HCT116 (cell line): ENCODE results near the gene DNAJC3. TPM values are rescaled to one million over a fixed set of nuclear protein-coding genes. Genes with fewer than 3 reads are reported as not detected.

Source experiments
- ATAC-seq: fragments of 200-7000 bp; cut with Tn5 transposase; 2 replicates; pipeline ENCODE4 v1.9.1; 2020; ENCODE audit warnings: mild to moderate bottlenecking, moderate library complexity
- BruUV-seq: library from RNA; stranded (reverse); fragments of 400-500 nt; replicated peaks from 2 replicates; lab custom pipeline; 2021; lab: Mats Ljungman, UMichigan
- CTCF ChIA-PET: fragments of 300-600 bp; sonication (Branson Sonifier 250); formaldehyde crosslinking; loops from one replicate; lab custom pipeline; 2021; ENCODE audit warnings: antibody characterized with exemption; lab: Charles Lee
- POLR2A ChIA-PET: fragments of 300-600, 350-600 bp; sonication (Branson Sonifier 250); formaldehyde crosslinking; loops from one replicate; lab custom pipeline; 2021; ENCODE audit warnings: antibody characterized with exemption; lab: Charles Lee
- RAD21 ChIA-PET, 2 experiments: fragments of 300-600 bp; sonication (Branson Sonifier 250); formaldehyde crosslinking; loops; one replicate each; lab custom pipeline; 2023; ENCODE audit warnings: low total read pairs in 2 of 2; ENCODE audit not compliant: uncharacterized antibody in 2 of 2, unreplicated experiment in 2 of 2, low non-redundant PET in 1 of 2; lab: Charles Lee
- DNase-seq: peaks from one replicate; pipeline ENCODE4 v3.0.0-alpha.2; 2010; ENCODE audit warnings: low read depth, low spot score
- H2AFZ ChIP-seq: fragments of 200-600 bp; shearing (Covaris generic), sonication (generic); 2 replicates; pipeline ENCODE4 v1.6.1; 2017; ENCODE audit warnings: low read depth, mixed run types, mixed read lengths, antibody characterized with exemption, low read length; ENCODE audit not compliant: poor library complexity, severe bottlenecking
- H3K27ac ChIP-seq: 2 replicates; pipeline ENCODE4 v1.5.1; 2012; ENCODE audit warnings: low read depth, low read length
- H3K27me3 ChIP-seq: fragments of 200-600 bp; sonication (generic); 2 replicates; pipeline ENCODE4 v1.6.1; 2016; ENCODE audit warnings: mixed run types, low read length, mixed read lengths; ENCODE audit not compliant: insufficient read depth
- H3K36me3 ChIP-seq, 2 experiments: fragments of 200-500 bp in 1 of 2; fragments of 200-600 bp in 1 of 2; sonication (Bioruptor generic) in 1 of 2; sonication (generic) in 1 of 2; 2 replicates each; pipeline versions ENCODE4 v1.5.1 to v1.6.1; 2014 to 2016; ENCODE audit warnings: low read length in 2 of 2, inconsistent platforms in 1 of 2, mixed read lengths in 1 of 2, mixed run types in 1 of 2; ENCODE audit not compliant: insufficient read depth in 2 of 2, control insufficient read depth in 1 of 2
- H3K4me1 ChIP-seq, 2 experiments: fragments of 200-600 bp in 1 of 2; sonication (generic) in 1 of 2; 2 replicates each; pipeline versions ENCODE4 v1.5.1 to v1.6.1; 2012 to 2017; ENCODE audit warnings: low read length in 2 of 2, inconsistent platforms in 1 of 2, mild to moderate bottlenecking in 1 of 2, mixed read lengths in 1 of 2, mixed run types in 1 of 2, moderate library complexity in 1 of 2; ENCODE audit not compliant: insufficient read depth in 2 of 2, control insufficient read depth in 1 of 2
- H3K4me2 ChIP-seq: fragments of 200-600 bp; sonication (generic); 2 replicates; pipeline ENCODE4 v1.6.1; 2017; ENCODE audit warnings: mixed run types, low read length, mixed read lengths
- H3K4me3 ChIP-seq, 2 experiments: fragments of 200-600 bp in 1 of 2; sonication (generic) in 1 of 2; replicated peaks in 1 of 2; 2 replicates each; pipeline ENCODE4 v1.5.1; 2011 to 2016; ENCODE audit warnings: low read length in 2 of 2, control low read depth in 1 of 2, low read depth in 1 of 2, mild to moderate bottlenecking in 1 of 2, mixed read lengths in 1 of 2, mixed run types in 1 of 2
- H3K79me2 ChIP-seq: fragments of 200-600 bp; sonication (generic); 2 replicates; pipeline ENCODE4 v1.6.1; 2017; ENCODE audit warnings: mild to moderate bottlenecking, mixed run types, low read length, moderate library complexity, mixed read lengths; ENCODE audit not compliant: insufficient read depth
- H3K9ac ChIP-seq: fragments of 200-600 bp; sonication (generic); 2 replicates; pipeline ENCODE4 v1.6.1; 2016; ENCODE audit warnings: low read length, mixed read lengths
- H3K9me2 ChIP-seq: fragments of 200-600 bp; sonication (generic), shearing (Covaris generic); 2 replicates; pipeline ENCODE4 v1.6.1; 2017; ENCODE audit warnings: mixed run types, mild to moderate bottlenecking, moderate library complexity; ENCODE audit not compliant: insufficient read depth
- H3K9me3 ChIP-seq, 2 experiments: fragments of 200-500 bp in 1 of 2; fragments of 200-600 bp in 1 of 2; sonication (Bioruptor generic) in 1 of 2; sonication (generic) in 1 of 2; 2 replicates each; pipeline ENCODE4 v1.6.1; 2014 to 2017; ENCODE audit warnings: low read length in 2 of 2, mixed read lengths in 2 of 2, inconsistent platforms in 1 of 2, low read depth in 1 of 2, mild to moderate bottlenecking in 1 of 2, mixed run types in 1 of 2, moderate library complexity in 1 of 2; ENCODE audit not compliant: control insufficient read depth in 1 of 2, insufficient read depth in 1 of 2
- H4K20me1 ChIP-seq: fragments of 200-600 bp; sonication (generic), shearing (Covaris generic); 2 replicates; pipeline ENCODE4 v1.6.1; 2017; ENCODE audit warnings: mixed run types, mild to moderate bottlenecking, moderate library complexity; ENCODE audit not compliant: insufficient read depth
- ELF1 ChIP-seq: IDR thresholded peaks from 2 replicates; pipeline ENCODE4 v1.6.1; 2012; ENCODE audit warnings: low read depth, borderline replicate concordance
- EZH2 ChIP-seq: fragments of 200-600 bp; sonication (generic); IDR thresholded peaks from 2 replicates; pipeline ENCODE4 v1.6.1; 2017; ENCODE audit warnings: antibody characterized with exemption, mixed run types
- EZH2phosphoT487 ChIP-seq: fragments of 200-600 bp; IDR thresholded peaks from 2 replicates; pipeline ENCODE4 v1.6.1; 2018; ENCODE audit warnings: antibody characterized with exemption, borderline replicate concordance
- FOSL1 ChIP-seq: IDR thresholded peaks from 2 replicates; pipeline ENCODE4 v1.6.1; 2012; ENCODE audit warnings: low read depth
- MAX ChIP-seq: IDR thresholded peaks from 2 replicates; pipeline ENCODE4 v1.6.1; 2012
- POLR2AphosphoS5 ChIP-seq: IDR thresholded peaks from 2 replicates; pipeline ENCODE4 v1.6.1; 2011; ENCODE audit warnings: mild to moderate bottlenecking, low read depth, low read length, moderate library complexity
- RAD21 ChIP-seq: IDR thresholded peaks from 2 replicates; pipeline ENCODE4 v1.6.1; 2012; ENCODE audit warnings: low read depth, mild to moderate bottlenecking
- SIN3A ChIP-seq: IDR thresholded peaks from 2 replicates; pipeline ENCODE4 v1.6.1; 2012; ENCODE audit warnings: low read depth
- SP1 ChIP-seq: IDR thresholded peaks from 2 replicates; pipeline ENCODE4 v1.6.1; 2012; ENCODE audit warnings: low read depth
- YY1 ChIP-seq: IDR thresholded peaks from 2 replicates; pipeline ENCODE4 v1.6.1; 2011; ENCODE audit warnings: low read length, low read depth, moderate library complexity, mild to moderate bottlenecking; ENCODE audit not compliant: insufficient replicate concordance; ENCODE audit errors: extremely low read depth
- ZNF274 ChIP-seq: fragments of 200-500 bp; sonication (Bioruptor generic); IDR thresholded peaks from 2 replicates; pipeline ENCODE4 v1.6.1; 2014; ENCODE audit warnings: mild to moderate bottlenecking, low read depth, low read length, inconsistent platforms
- intact Hi-C: fragments of 100-400 bp; cut with micrococcal nuclease; formaldehyde crosslinking; loops from 2 replicates; pipeline ENCODE4 v1.10.0; 2022
- total RNA-seq: library from RNA; stranded (reverse); gene quantifications from one replicate; pipeline ENCODE4 v1.2.1, GENCODE V29; 2021; ENCODE audit not compliant: unreplicated experiment
- TF ChIP-seq, protein P1 (sequence below): IDR thresholded peaks from 2 replicates; pipeline ENCODE4 v1.6.1; 2011; ENCODE audit warnings: mild to moderate bottlenecking, low read length, moderate library complexity; ENCODE audit not compliant: insufficient replicate concordance; ENCODE audit errors: extremely low read depth
- TF ChIP-seq, protein P2 (sequence below): IDR thresholded peaks from 2 replicates; pipeline ENCODE4 v1.6.1; 2012
- TF ChIP-seq, protein P3 (sequence below), 3 experiments: fragments of 200-600 bp in 1 of 3; sonication (generic) in 1 of 3; IDR thresholded peaks in 2 of 3; conservative IDR thresholded peaks in 1 of 3; 2 replicates each; pipeline ENCODE4 v1.5.1; 2012 to 2017; ENCODE audit warnings: low read depth in 2 of 3, low read length in 2 of 3, antibody characterized with exemption in 1 of 3, borderline replicate concordance in 1 of 3, control low read depth in 1 of 3, mild to moderate bottlenecking in 1 of 3, mixed read lengths in 1 of 3, mixed run types in 1 of 3, moderate library complexity in 1 of 3; ENCODE audit not compliant: insufficient read depth in 1 of 3
- TF ChIP-seq, protein P4 (sequence below): IDR thresholded peaks from 2 replicates; pipeline ENCODE4 v1.6.1; 2012; ENCODE audit warnings: low read depth

The DNAJC3 gene
- total RNA-seq, 1 experiment from 2014 or later, result 28.5 TPM

DNA sequence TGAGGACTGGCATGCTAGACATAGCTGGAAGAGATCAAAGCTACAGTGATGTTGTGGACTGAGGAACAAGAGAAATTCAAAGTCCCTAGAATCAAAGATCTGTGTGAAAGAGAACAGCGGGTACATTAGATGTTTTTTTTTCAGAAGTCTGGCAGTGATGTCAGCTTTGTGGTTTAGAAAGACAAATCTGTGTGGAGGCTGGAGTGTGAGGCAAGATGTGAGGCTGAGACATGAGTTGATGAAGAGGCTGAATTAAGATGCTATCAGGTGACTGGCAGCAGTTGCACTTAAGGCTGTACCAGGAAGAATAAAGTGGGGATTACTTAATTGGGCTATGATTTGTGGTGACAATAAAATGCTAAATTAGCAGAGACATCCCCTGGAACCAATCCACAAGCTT, 46.5 kb downstream of the DNAJC3 start (continued):
- TF ChIP-seq POLR2AphosphoS5 (no peak), RAD21 (no peak), ELF1 (no peak), YY1 (no peak), SIN3A (no peak)
- TF ChIP-seq, protein P1, sequence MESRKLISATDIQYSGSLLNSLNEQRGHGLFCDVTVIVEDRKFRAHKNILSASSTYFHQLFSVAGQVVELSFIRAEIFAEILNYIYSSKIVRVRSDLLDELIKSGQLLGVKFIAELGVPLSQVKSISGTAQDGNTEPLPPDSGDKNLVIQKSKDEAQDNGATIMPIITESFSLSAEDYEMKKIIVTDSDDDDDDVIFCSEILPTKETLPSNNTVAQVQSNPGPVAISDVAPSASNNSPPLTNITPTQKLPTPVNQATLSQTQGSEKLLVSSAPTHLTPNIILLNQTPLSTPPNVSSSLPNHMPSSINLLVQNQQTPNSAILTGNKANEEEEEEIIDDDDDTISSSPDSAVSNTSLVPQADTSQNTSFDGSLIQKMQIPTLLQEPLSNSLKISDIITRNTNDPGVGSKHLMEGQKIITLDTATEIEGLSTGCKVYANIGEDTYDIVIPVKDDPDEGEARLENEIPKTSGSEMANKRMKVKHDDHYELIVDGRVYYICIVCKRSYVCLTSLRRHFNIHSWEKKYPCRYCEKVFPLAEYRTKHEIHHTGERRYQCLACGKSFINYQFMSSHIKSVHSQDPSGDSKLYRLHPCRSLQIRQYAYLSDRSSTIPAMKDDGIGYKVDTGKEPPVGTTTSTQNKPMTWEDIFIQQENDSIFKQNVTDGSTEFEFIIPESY, result no peak
- TF ChIP-seq, all 23 proteins: peak for 0

DNA sequence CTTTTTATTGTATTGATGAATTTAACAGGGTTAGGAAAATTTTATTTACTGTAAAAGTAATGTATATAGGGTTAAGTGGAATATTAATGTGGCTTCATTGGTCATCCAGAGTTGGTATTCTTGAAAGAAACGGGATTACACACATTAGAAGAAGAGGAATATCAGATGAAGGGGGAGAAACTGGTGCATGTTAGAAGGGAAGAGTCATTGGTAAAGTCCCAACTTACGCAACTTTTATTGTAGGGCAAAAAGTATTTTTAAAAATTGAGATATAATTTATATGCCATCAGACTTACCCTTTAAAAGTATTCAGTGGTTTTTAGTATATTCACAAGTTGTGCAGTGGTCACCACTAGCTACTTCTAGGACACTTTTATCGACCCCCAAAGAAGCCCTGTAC, 47.3 kb downstream of the DNAJC3 start:
- no TSS peak for BruUV-seq
- Histone ChIP-seq H3K79me2 (no peaks in the 10 kb centered on the region), H3K36me3 (no peaks in the 10 kb centered on the region), H3K4me1 (no peaks in the 10 kb centered on the region), H3K27me3 (no peaks in the 10 kb centered on the region), H3K9ac (no peak overlapping the region), H3K27ac (no peak overlapping the region), H2AFZ (no peak overlapping the region), H3K4me3 (no peak overlapping the region), H3K4me2 (no peak overlapping the region), H4K20me1 (no peaks in the 10 kb centered on the region), H3K9me3 (no peaks in the 10 kb centered on the region), H3K9me2 (no peaks in the 10 kb centered on the region)
- TF ChIP-seq, protein P2, sequence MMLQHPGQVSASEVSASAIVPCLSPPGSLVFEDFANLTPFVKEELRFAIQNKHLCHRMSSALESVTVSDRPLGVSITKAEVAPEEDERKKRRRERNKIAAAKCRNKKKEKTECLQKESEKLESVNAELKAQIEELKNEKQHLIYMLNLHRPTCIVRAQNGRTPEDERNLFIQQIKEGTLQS, result no peak
- TF ChIP-seq FOSL1, result no peak
- TF ChIP-seq, protein P1, result no peak
- no peak for TF ChIP-seq EZH2
- no peak for TF ChIP-seq MAX
- TF ChIP-seq EZH2phosphoT487, result no peak
- TF ChIP-seq ZNF274, result no peak
- TF ChIP-seq, protein P3, sequence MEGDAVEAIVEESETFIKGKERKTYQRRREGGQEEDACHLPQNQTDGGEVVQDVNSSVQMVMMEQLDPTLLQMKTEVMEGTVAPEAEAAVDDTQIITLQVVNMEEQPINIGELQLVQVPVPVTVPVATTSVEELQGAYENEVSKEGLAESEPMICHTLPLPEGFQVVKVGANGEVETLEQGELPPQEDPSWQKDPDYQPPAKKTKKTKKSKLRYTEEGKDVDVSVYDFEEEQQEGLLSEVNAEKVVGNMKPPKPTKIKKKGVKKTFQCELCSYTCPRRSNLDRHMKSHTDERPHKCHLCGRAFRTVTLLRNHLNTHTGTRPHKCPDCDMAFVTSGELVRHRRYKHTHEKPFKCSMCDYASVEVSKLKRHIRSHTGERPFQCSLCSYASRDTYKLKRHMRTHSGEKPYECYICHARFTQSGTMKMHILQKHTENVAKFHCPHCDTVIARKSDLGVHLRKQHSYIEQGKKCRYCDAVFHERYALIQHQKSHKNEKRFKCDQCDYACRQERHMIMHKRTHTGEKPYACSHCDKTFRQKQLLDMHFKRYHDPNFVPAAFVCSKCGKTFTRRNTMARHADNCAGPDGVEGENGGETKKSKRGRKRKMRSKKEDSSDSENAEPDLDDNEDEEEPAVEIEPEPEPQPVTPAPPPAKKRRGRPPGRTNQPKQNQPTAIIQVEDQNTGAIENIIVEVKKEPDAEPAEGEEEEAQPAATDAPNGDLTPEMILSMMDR (IDR thresholded peaks at IDR 0.05 in 2 of 3, conservative IDR thresholded peaks at IDR 0.05 in 1 of 3; ENCODE audit: borderline replicate concordance in 1 of 3, insufficient read depth in 1 of 3, low read depth in 2 of 3, low read length in 2 of 3), result no peak
- TF ChIP-seq SP1, result no peak
- TF ChIP-seq, protein P4, sequence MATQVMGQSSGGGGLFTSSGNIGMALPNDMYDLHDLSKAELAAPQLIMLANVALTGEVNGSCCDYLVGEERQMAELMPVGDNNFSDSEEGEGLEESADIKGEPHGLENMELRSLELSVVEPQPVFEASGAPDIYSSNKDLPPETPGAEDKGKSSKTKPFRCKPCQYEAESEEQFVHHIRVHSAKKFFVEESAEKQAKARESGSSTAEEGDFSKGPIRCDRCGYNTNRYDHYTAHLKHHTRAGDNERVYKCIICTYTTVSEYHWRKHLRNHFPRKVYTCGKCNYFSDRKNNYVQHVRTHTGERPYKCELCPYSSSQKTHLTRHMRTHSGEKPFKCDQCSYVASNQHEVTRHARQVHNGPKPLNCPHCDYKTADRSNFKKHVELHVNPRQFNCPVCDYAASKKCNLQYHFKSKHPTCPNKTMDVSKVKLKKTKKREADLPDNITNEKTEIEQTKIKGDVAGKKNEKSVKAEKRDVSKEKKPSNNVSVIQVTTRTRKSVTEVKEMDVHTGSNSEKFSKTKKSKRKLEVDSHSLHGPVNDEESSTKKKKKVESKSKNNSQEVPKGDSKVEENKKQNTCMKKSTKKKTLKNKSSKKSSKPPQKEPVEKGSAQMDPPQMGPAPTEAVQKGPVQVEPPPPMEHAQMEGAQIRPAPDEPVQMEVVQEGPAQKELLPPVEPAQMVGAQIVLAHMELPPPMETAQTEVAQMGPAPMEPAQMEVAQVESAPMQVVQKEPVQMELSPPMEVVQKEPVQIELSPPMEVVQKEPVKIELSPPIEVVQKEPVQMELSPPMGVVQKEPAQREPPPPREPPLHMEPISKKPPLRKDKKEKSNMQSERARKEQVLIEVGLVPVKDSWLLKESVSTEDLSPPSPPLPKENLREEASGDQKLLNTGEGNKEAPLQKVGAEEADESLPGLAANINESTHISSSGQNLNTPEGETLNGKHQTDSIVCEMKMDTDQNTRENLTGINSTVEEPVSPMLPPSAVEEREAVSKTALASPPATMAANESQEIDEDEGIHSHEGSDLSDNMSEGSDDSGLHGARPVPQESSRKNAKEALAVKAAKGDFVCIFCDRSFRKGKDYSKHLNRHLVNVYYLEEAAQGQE, result no peak
- intact Hi-C loops, result no loop called here
- DNase-seq (no peak), ATAC-seq (no peak)
- ChIA-PET CTCF (no interaction called here), RAD21 (no interaction called here), POLR2A (no interaction called here)
